ENCODE measurements around the gene ST6GALNAC3.

ST6GALNAC3 gene

GRCh38 chr1:76425201-76426145, 350.9 kb downstream of the ST6GALNAC3 start:
- Histone ChIP-seq H3K27me3 (ENCODE audit: control insufficient read depth, insufficient read depth, low read length, poor library complexity, severe bottlenecking) (no peaks in the 10 kb centered on the region), H3K4me3 (ENCODE audit: insufficient read depth, low read depth, low read length) (no peak overlapping the region), H3K36me3 (ENCODE audit: control insufficient read depth, insufficient read depth, low read length) (no peaks in the 10 kb centered on the region), H3K27ac (ENCODE audit: insufficient read depth, low read depth, low read length, poor library complexity, severe bottlenecking) (no peak overlapping the region), H3K4me1 (ENCODE audit: control insufficient read depth, insufficient read depth, low read length) (no peaks in the 10 kb centered on the region), H3K9me3 (ENCODE audit: control insufficient read depth, low read length) (no peaks in the 10 kb centered on the region)
- WGBS, 2 experiments, result 89 to 93% methylated on average over 8 to 10 of the region's 10 CpGs

GRCh38 chr1:76426606-76427005, 352.1 kb downstream of the ST6GALNAC3 start:
- H3K36me3 ChIP-seq (ENCODE audit: control insufficient read depth, insufficient read depth, low read length), result no peaks in the 10 kb centered on the region
- H3K27ac ChIP-seq (ENCODE audit: insufficient read depth, low read depth, low read length, poor library complexity, severe bottlenecking), result no peak overlapping the region
- no peaks in the 10 kb centered on the region for H3K9me3 ChIP-seq (ENCODE audit: control insufficient read depth, low read length)
- no peaks in the 10 kb centered on the region for H3K27me3 ChIP-seq (ENCODE audit: control insufficient read depth, insufficient read depth, low read length, poor library complexity, severe bottlenecking)
- H3K4me1 ChIP-seq (ENCODE audit: control insufficient read depth, insufficient read depth, low read length), result no peaks in the 10 kb centered on the region
- WGBS, 2 experiments, result 95 to 100% methylated on average over 4 of the region's 4 CpGs
- H3K4me3 ChIP-seq (ENCODE audit: insufficient read depth, low read depth, low read length), result no peak overlapping the region

GRCh38 chr1:76428028-76428427, 353.5 kb downstream of the ST6GALNAC3 start:
- 88 to 94% methylated on average over 2 of the region's 2 CpGs for WGBS, 2 experiments
- no peaks in the 10 kb centered on the region for H3K4me1 ChIP-seq (ENCODE audit: control insufficient read depth, insufficient read depth, low read length)
- H3K9me3 ChIP-seq (ENCODE audit: control insufficient read depth, low read length), result no peaks in the 10 kb centered on the region
- no peak overlapping the region for H3K4me3 ChIP-seq (ENCODE audit: insufficient read depth, low read depth, low read length)
- no peaks in the 10 kb centered on the region for H3K36me3 ChIP-seq (ENCODE audit: control insufficient read depth, insufficient read depth, low read length)
- no peaks in the 10 kb centered on the region for H3K27me3 ChIP-seq (ENCODE audit: control insufficient read depth, insufficient read depth, low read length, poor library complexity, severe bottlenecking)
- no peak overlapping the region for H3K27ac ChIP-seq (ENCODE audit: insufficient read depth, low read depth, low read length, poor library complexity, severe bottlenecking)

- WGBS, 2 experiments, result 90% methylated on average over 3 of the region's 3 CpGs
- no peak overlapping the region for H3K4me3 ChIP-seq (ENCODE audit: insufficient read depth, low read depth, low read length)
- H3K27ac ChIP-seq (ENCODE audit: insufficient read depth, low read depth, low read length, poor library complexity, severe bottlenecking), result no peak overlapping the region
- no peaks in the 10 kb centered on the region for H3K4me1 ChIP-seq (ENCODE audit: control insufficient read depth, insufficient read depth, low read length)
- no peaks in the 10 kb centered on the region for H3K9me3 ChIP-seq (ENCODE audit: control insufficient read depth, low read length)
- H3K36me3 ChIP-seq (ENCODE audit: control insufficient read depth, insufficient read depth, low read length), result no peaks in the 10 kb centered on the region
- H3K27me3 ChIP-seq (ENCODE audit: control insufficient read depth, insufficient read depth, low read length, poor library complexity, severe bottlenecking), result no peaks in the 10 kb centered on the region
Observed at GRCh38 chr1:76430531-76430930, 356.0 kb downstream of the ST6GALNAC3 start.

GRCh38 chr1:76433526-76433925, 359.0 kb downstream of the ST6GALNAC3 start:
- Histone ChIP-seq H3K27me3 (ENCODE audit: control insufficient read depth, insufficient read depth, low read length, poor library complexity, severe bottlenecking) (no peaks in the 10 kb centered on the region), H3K4me3 (ENCODE audit: insufficient read depth, low read depth, low read length) (no peak overlapping the region), H3K36me3 (ENCODE audit: control insufficient read depth, insufficient read depth, low read length) (no peaks in the 10 kb centered on the region), H3K27ac (ENCODE audit: insufficient read depth, low read depth, low read length, poor library complexity, severe bottlenecking) (no peak overlapping the region), H3K4me1 (ENCODE audit: control insufficient read depth, insufficient read depth, low read length) (no peaks in the 10 kb centered on the region), H3K9me3 (ENCODE audit: control insufficient read depth, low read length) (no peaks in the 10 kb centered on the region)

- Histone ChIP-seq H3K27me3 (ENCODE audit: control insufficient read depth, insufficient read depth, low read length, poor library complexity, severe bottlenecking) (no peaks in the 10 kb centered on the region), H3K27ac (ENCODE audit: insufficient read depth, low read depth, low read length, poor library complexity, severe bottlenecking) (no peak overlapping the region), H3K4me3 (ENCODE audit: insufficient read depth, low read depth, low read length) (no peak overlapping the region), H3K9me3 (ENCODE audit: control insufficient read depth, low read length) (no peaks in the 10 kb centered on the region), H3K4me1 (ENCODE audit: control insufficient read depth, insufficient read depth, low read length) (no peaks in the 10 kb centered on the region), H3K36me3 (ENCODE audit: control insufficient read depth, insufficient read depth, low read length) (no peaks in the 10 kb centered on the region)
- 80 to 85% methylated on average over 3 of the region's 3 CpGs for WGBS, 2 experiments
Observed at GRCh38 chr1:76443217-76443616, 368.7 kb downstream of the ST6GALNAC3 start.

GRCh38 chr1:76444773-76445172, 370.2 kb downstream of the ST6GALNAC3 start:
- H3K27ac ChIP-seq (ENCODE audit: insufficient read depth, low read depth, low read length, poor library complexity, severe bottlenecking), result no peak overlapping the region
- H3K36me3 ChIP-seq (ENCODE audit: control insufficient read depth, insufficient read depth, low read length), result no peaks in the 10 kb centered on the region
- no peaks in the 10 kb centered on the region for H3K4me1 ChIP-seq (ENCODE audit: control insufficient read depth, insufficient read depth, low read length)
- WGBS, 2 experiments, result 95 to 100% methylated on average over 1 of the region's 1 CpG
- H3K4me3 ChIP-seq (ENCODE audit: insufficient read depth, low read depth, low read length), result no peak overlapping the region
- H3K27me3 ChIP-seq (ENCODE audit: control insufficient read depth, insufficient read depth, low read length, poor library complexity, severe bottlenecking), result no peaks in the 10 kb centered on the region
- no peaks in the 10 kb centered on the region for H3K9me3 ChIP-seq (ENCODE audit: control insufficient read depth, low read length)

- no peaks in the 10 kb centered on the region for H3K4me1 ChIP-seq (ENCODE audit: control insufficient read depth, insufficient read depth, low read length)
- H3K36me3 ChIP-seq (ENCODE audit: control insufficient read depth, insufficient read depth, low read length), result no peaks in the 10 kb centered on the region
- no peaks in the 10 kb centered on the region for H3K9me3 ChIP-seq (ENCODE audit: control insufficient read depth, low read length)
- H3K27me3 ChIP-seq (ENCODE audit: control insufficient read depth, insufficient read depth, low read length, poor library complexity, severe bottlenecking), result no peaks in the 10 kb centered on the region
- 95% methylated on average over 1 of the region's 1 CpG; no CpG with 5 or more reads in 1 of the 2 experiments for WGBS, 2 experiments
- no peak overlapping the region for H3K4me3 ChIP-seq (ENCODE audit: insufficient read depth, low read depth, low read length)
- no peak overlapping the region for H3K27ac ChIP-seq (ENCODE audit: insufficient read depth, low read depth, low read length, poor library complexity, severe bottlenecking)
Observed at GRCh38 chr1:76450229-76450628, 375.7 kb downstream of the ST6GALNAC3 start.

- H3K4me1 ChIP-seq (ENCODE audit: control insufficient read depth, insufficient read depth, low read length), result no peaks in the 10 kb centered on the region
- H3K27me3 ChIP-seq (ENCODE audit: control insufficient read depth, insufficient read depth, low read length, poor library complexity, severe bottlenecking), result no peaks in the 10 kb centered on the region
- H3K36me3 ChIP-seq (ENCODE audit: control insufficient read depth, insufficient read depth, low read length), result no peaks in the 10 kb centered on the region
- H3K4me3 ChIP-seq (ENCODE audit: insufficient read depth, low read depth, low read length), result no peak overlapping the region
- 96 to 100% methylated on average over 3 of the region's 3 CpGs for WGBS, 2 experiments
- no peaks in the 10 kb centered on the region for H3K9me3 ChIP-seq (ENCODE audit: control insufficient read depth, low read length)
- H3K27ac ChIP-seq (ENCODE audit: insufficient read depth, low read depth, low read length, poor library complexity, severe bottlenecking), result no peak overlapping the region
Observed at GRCh38 chr1:76463278-76463677, 388.7 kb downstream of the ST6GALNAC3 start.

- H3K36me3 ChIP-seq (ENCODE audit: control insufficient read depth, insufficient read depth, low read length), result no peaks in the 10 kb centered on the region
- no peak overlapping the region for H3K4me3 ChIP-seq (ENCODE audit: insufficient read depth, low read depth, low read length)
- no peak overlapping the region for H3K27ac ChIP-seq (ENCODE audit: insufficient read depth, low read depth, low read length, poor library complexity, severe bottlenecking)
- H3K9me3 ChIP-seq (ENCODE audit: control insufficient read depth, low read length), result no peaks in the 10 kb centered on the region
- H3K4me1 ChIP-seq (ENCODE audit: control insufficient read depth, insufficient read depth, low read length), result no peaks in the 10 kb centered on the region
- H3K27me3 ChIP-seq (ENCODE audit: control insufficient read depth, insufficient read depth, low read length, poor library complexity, severe bottlenecking), result no peaks in the 10 kb centered on the region
- 94 to 95% methylated on average over 3 of the region's 3 CpGs for WGBS, 2 experiments
Observed at GRCh38 chr1:76463849-76464248, 389.3 kb downstream of the ST6GALNAC3 start.

Measured in ectodermal cell (in vitro differentiated cells).